Measurements from ENCODE around the gene EXT2. TPM values are rescaled to one million over a fixed set of nuclear protein-coding genes. Genes with fewer than 3 reads are reported as not detected.

The EXT2 gene
- total RNA-seq, 1 experiment from 2014 or later: 39.1 TPM

DNA sequence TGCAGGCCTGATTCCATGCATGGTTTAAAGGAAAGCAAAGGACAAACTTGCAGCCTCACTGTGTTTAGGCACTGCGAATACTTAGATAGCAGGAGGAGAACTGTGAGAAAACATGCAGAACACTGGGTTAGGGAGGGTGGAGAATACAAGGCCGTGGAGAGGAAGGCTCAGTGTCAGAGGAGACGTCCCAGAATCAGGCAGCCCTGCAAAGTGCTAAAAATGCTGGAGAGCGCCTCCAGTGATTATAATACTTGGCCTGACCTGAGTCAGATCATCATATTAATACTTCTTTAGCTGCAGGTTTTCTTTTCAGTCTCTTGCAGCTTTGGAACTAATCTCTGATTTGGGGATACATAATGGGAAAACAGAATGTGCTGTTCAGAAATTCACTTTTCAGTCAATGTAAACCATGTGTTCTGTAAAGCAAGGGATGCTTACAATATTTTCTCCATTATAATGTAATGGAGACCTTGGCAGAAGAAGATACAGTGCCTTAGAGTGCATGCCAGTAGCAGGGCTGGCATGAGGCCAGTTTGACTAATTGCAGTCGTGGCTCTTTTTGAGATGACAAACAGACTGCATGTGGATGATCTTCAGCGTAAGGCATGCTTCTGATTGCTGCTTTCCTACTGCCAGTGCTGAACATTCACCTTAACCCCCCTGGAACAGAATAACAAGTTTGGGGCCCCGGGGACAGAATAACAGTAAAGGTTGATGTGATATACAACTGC, 16.8 kb downstream of the EXT2 start:
- DNase-seq (ENCODE audit: low spot score): no peak
- POLR2A ChIA-PET: no interaction called here
- TF ChIP-seq NFYB (CRISPR knock-in tag; conservative IDR thresholded peaks at IDR 0.05; ENCODE audit: low read depth) (no peak), ESRRA (CRISPR knock-in tag; IDR thresholded peaks at IDR 0.05; ENCODE audit: borderline replicate concordance) (no peak), KAT7 (CRISPR knock-in tag; IDR thresholded peaks at IDR 0.05; ENCODE audit: borderline replicate concordance) (no peak), HMGA2 (CRISPR knock-in tag; IDR thresholded peaks at IDR 0.05) (no peak), NR3C1 (CRISPR knock-in tag; conservative IDR thresholded peaks at IDR 0.05; ENCODE audit: low read depth) (no peak), NR2C2 (CRISPR knock-in tag; IDR thresholded peaks at IDR 0.05) (no peak), IRF2 (CRISPR knock-in tag; IDR thresholded peaks at IDR 0.05; ENCODE audit: borderline replicate concordance, low read depth) (no peak)
- TF ChIP-seq, protein P1, sequence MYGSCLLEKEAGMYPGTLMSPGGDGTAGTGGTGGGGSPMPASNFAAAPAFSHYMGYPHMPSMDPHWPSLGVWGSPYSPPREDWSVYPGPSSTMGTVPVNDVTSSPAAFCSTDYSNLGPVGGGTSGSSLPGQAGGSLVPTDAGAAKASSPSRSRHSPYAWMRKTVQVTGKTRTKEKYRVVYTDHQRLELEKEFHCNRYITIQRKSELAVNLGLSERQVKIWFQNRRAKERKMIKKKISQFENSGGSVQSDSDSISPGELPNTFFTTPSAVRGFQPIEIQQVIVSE (CRISPR knock-in tag; IDR thresholded peaks at IDR 0.05; ENCODE audit: borderline replicate concordance): no peak
- TF ChIP-seq, protein P2, sequence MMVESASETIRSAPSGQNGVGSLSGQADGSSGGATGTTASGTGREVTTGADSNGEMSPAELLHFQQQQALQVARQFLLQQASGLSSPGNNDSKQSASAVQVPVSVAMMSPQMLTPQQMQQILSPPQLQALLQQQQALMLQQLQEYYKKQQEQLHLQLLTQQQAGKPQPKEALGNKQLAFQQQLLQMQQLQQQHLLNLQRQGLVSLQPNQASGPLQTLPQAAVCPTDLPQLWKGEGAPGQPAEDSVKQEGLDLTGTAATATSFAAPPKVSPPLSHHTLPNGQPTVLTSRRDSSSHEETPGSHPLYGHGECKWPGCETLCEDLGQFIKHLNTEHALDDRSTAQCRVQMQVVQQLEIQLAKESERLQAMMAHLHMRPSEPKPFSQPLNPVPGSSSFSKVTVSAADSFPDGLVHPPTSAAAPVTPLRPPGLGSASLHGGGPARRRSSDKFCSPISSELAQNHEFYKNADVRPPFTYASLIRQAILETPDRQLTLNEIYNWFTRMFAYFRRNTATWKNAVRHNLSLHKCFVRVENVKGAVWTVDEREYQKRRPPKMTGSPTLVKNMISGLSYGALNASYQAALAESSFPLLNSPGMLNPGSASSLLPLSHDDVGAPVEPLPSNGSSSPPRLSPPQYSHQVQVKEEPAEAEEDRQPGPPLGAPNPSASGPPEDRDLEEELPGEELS (CRISPR knock-in tag; IDR thresholded peaks at IDR 0.05): no peak
- TF ChIP-seq, protein P3, sequence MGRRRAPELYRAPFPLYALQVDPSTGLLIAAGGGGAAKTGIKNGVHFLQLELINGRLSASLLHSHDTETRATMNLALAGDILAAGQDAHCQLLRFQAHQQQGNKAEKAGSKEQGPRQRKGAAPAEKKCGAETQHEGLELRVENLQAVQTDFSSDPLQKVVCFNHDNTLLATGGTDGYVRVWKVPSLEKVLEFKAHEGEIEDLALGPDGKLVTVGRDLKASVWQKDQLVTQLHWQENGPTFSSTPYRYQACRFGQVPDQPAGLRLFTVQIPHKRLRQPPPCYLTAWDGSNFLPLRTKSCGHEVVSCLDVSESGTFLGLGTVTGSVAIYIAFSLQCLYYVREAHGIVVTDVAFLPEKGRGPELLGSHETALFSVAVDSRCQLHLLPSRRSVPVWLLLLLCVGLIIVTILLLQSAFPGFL (CRISPR knock-in tag; IDR thresholded peaks at IDR 0.05; ENCODE audit: borderline replicate concordance): no peak
- TF ChIP-seq, protein P4, sequence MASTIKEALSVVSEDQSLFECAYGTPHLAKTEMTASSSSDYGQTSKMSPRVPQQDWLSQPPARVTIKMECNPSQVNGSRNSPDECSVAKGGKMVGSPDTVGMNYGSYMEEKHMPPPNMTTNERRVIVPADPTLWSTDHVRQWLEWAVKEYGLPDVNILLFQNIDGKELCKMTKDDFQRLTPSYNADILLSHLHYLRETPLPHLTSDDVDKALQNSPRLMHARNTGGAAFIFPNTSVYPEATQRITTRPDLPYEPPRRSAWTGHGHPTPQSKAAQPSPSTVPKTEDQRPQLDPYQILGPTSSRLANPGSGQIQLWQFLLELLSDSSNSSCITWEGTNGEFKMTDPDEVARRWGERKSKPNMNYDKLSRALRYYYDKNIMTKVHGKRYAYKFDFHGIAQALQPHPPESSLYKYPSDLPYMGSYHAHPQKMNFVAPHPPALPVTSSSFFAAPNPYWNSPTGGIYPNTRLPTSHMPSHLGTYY (CRISPR knock-in tag; IDR thresholded peaks at IDR 0.05): no peak
- TF ChIP-seq, protein P5, sequence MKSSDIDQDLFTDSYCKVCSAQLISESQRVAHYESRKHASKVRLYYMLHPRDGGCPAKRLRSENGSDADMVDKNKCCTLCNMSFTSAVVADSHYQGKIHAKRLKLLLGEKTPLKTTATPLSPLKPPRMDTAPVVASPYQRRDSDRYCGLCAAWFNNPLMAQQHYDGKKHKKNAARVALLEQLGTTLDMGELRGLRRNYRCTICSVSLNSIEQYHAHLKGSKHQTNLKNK (CRISPR knock-in tag; IDR thresholded peaks at IDR 0.05): no peak
- no peak for ATAC-seq
- no peak overlapping the region for H3K27ac Mint-ChIP-seq
- no peaks in the 10 kb centered on the region for H3K27me3 Mint-ChIP-seq (ENCODE audit: low read depth)
- H3K4me1 Mint-ChIP-seq: peaks cover 9% of the 10 kb centered on the region
- peaks cover 23% of the 10 kb centered on the region for H3K36me3 Mint-ChIP-seq
- no peak overlapping the region for H3K4me3 Mint-ChIP-seq
- CTCF ChIA-PET: no interaction called here
- H3K9me3 Mint-ChIP-seq: no peaks in the 10 kb centered on the region

DNA sequence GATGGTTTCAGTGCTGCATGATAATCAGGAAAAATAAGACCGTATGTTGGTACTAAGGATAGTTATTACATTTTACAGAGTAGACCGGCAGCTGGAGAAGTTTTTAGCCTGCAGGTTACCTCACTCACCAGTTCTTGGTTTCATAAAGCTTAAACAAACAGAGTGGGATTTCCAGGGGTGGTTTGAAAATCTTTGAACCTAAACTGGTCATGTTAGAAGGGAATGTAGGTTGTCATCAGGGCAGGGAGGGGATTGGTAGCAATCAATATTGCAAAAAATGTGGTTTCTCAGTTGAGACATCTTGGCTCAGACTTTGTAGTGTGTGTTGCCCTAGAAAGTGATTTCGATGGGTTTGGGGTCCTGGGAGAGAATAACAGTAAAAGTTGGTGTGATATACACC, 17.5 kb downstream of the EXT2 start:
- ChIA-PET POLR2A (no interaction called here), CTCF (interaction anchor here (1.5 kb wide), 1 partner anchor 18 kb away, joined by 3 read pairs; the partner anchor contains the start of gene EXT2)
- no peak for TF ChIP-seq NR3C1 (CRISPR knock-in tag; conservative IDR thresholded peaks at IDR 0.05; ENCODE audit: low read depth)
- no peak for TF ChIP-seq TEAD4 (CRISPR knock-in tag; IDR thresholded peaks at IDR 0.05)
- TF ChIP-seq NFATC4 (CRISPR knock-in tag; IDR thresholded peaks at IDR 0.05): no peak
- TF ChIP-seq CREB1 (CRISPR knock-in tag; IDR thresholded peaks at IDR 0.05): no peak
- TF ChIP-seq, protein P6, sequence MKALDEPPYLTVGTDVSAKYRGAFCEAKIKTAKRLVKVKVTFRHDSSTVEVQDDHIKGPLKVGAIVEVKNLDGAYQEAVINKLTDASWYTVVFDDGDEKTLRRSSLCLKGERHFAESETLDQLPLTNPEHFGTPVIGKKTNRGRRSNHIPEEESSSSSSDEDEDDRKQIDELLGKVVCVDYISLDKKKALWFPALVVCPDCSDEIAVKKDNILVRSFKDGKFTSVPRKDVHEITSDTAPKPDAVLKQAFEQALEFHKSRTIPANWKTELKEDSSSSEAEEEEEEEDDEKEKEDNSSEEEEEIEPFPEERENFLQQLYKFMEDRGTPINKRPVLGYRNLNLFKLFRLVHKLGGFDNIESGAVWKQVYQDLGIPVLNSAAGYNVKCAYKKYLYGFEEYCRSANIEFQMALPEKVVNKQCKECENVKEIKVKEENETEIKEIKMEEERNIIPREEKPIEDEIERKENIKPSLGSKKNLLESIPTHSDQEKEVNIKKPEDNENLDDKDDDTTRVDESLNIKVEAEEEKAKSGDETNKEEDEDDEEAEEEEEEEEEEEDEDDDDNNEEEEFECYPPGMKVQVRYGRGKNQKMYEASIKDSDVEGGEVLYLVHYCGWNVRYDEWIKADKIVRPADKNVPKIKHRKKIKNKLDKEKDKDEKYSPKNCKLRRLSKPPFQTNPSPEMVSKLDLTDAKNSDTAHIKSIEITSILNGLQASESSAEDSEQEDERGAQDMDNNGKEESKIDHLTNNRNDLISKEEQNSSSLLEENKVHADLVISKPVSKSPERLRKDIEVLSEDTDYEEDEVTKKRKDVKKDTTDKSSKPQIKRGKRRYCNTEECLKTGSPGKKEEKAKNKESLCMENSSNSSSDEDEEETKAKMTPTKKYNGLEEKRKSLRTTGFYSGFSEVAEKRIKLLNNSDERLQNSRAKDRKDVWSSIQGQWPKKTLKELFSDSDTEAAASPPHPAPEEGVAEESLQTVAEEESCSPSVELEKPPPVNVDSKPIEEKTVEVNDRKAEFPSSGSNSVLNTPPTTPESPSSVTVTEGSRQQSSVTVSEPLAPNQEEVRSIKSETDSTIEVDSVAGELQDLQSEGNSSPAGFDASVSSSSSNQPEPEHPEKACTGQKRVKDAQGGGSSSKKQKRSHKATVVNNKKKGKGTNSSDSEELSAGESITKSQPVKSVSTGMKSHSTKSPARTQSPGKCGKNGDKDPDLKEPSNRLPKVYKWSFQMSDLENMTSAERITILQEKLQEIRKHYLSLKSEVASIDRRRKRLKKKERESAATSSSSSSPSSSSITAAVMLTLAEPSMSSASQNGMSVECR (CRISPR knock-in tag; IDR thresholded peaks at IDR 0.05; ENCODE audit: borderline replicate concordance): no peak
- no peak for TF ChIP-seq GABPB1 (CRISPR knock-in tag; IDR thresholded peaks at IDR 0.05)
- TF ChIP-seq, protein P7, sequence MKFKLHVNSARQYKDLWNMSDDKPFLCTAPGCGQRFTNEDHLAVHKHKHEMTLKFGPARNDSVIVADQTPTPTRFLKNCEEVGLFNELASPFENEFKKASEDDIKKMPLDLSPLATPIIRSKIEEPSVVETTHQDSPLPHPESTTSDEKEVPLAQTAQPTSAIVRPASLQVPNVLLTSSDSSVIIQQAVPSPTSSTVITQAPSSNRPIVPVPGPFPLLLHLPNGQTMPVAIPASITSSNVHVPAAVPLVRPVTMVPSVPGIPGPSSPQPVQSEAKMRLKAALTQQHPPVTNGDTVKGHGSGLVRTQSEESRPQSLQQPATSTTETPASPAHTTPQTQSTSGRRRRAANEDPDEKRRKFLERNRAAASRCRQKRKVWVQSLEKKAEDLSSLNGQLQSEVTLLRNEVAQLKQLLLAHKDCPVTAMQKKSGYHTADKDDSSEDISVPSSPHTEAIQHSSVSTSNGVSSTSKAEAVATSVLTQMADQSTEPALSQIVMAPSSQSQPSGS (CRISPR knock-in tag; IDR thresholded peaks at IDR 0.05; ENCODE audit: borderline replicate concordance, low read depth): no peak
- no peak for TF ChIP-seq PRRX2 (CRISPR knock-in tag; IDR thresholded peaks at IDR 0.05)
- TF ChIP-seq, protein P8, sequence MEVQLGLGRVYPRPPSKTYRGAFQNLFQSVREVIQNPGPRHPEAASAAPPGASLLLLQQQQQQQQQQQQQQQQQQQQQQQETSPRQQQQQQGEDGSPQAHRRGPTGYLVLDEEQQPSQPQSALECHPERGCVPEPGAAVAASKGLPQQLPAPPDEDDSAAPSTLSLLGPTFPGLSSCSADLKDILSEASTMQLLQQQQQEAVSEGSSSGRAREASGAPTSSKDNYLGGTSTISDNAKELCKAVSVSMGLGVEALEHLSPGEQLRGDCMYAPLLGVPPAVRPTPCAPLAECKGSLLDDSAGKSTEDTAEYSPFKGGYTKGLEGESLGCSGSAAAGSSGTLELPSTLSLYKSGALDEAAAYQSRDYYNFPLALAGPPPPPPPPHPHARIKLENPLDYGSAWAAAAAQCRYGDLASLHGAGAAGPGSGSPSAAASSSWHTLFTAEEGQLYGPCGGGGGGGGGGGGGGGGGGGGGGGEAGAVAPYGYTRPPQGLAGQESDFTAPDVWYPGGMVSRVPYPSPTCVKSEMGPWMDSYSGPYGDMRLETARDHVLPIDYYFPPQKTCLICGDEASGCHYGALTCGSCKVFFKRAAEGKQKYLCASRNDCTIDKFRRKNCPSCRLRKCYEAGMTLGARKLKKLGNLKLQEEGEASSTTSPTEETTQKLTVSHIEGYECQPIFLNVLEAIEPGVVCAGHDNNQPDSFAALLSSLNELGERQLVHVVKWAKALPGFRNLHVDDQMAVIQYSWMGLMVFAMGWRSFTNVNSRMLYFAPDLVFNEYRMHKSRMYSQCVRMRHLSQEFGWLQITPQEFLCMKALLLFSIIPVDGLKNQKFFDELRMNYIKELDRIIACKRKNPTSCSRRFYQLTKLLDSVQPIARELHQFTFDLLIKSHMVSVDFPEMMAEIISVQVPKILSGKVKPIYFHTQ (CRISPR knock-in tag; IDR thresholded peaks at IDR 0.05): no peak

More for the DNA sequence above, 17.5 kb downstream of the EXT2 start:
- no peak overlapping the region for H3K4me3 Mint-ChIP-seq
- H3K4me1 Mint-ChIP-seq: peaks cover 9% of the 10 kb centered on the region
- no peak overlapping the region for H3K27ac Mint-ChIP-seq
- H3K27me3 Mint-ChIP-seq (ENCODE audit: low read depth): no peaks in the 10 kb centered on the region
- H3K36me3 Mint-ChIP-seq: peaks cover 23% of the 10 kb centered on the region
- ATAC-seq (no peak), DNase-seq (ENCODE audit: low spot score) (no peak)
- H3K9me3 Mint-ChIP-seq: no peaks in the 10 kb centered on the region

Measured in WTC11 (cell line).